K562 (cell line): ENCODE data around the gene LOXL3. TPM values are rescaled to one million over a fixed set of nuclear protein-coding genes. Genes with fewer than 3 reads are reported as not detected.
A peak's percentile ranks its signal among the peaks of the same experiment; 100 is the strongest.

Source experiments
- AFF4 ChIP-seq: sonication (generic); formaldehyde crosslinking; IDR thresholded peaks from 2 replicates; pipeline ENCODE4 v1.8.0; 2023; ENCODE audit warnings: mild to moderate bottlenecking, missing genetic modification reagents
- ARID4B ChIP-seq: sonication (generic); formaldehyde crosslinking; IDR thresholded peaks from 2 replicates; pipeline ENCODE4 v1.8.0; 2022; ENCODE audit warnings: mild to moderate bottlenecking, missing genetic modification reagents
- DNMT1 ChIP-seq: fragments of 450-650 bp; IDR thresholded peaks from 2 replicates; pipeline ENCODE4 v1.6.1; 2016; ENCODE audit warnings: antibody characterized with exemption, mild to moderate bottlenecking
- EZH2 ChIP-seq: IDR thresholded peaks from 2 replicates; pipeline ENCODE4 v1.6.1; 2012; ENCODE audit warnings: low read depth, mild to moderate bottlenecking, inconsistent platforms, low read length, borderline replicate concordance
- GABPB2 ChIP-seq: fragments of 250-450 bp; sonication (Bioruptor Pico); conservative IDR thresholded peaks from 2 replicates; pipeline ENCODE4 v1.5.1; 2021; ENCODE audit warnings: mild to moderate bottlenecking
- NELFE ChIP-seq: IDR thresholded peaks from 2 replicates; pipeline ENCODE4 v1.6.1; 2011; ENCODE audit warnings: mild to moderate bottlenecking; ENCODE audit not compliant: insufficient read depth, insufficient read length
- POLR2AphosphoS5 ChIP-seq: IDR thresholded peaks from 2 replicates; pipeline ENCODE4 v1.6.1; 2011; ENCODE audit warnings: mild to moderate bottlenecking, low read depth, low read length, moderate library complexity; ENCODE audit not compliant: control insufficient read depth, insufficient read depth
- ZBTB26 ChIP-seq: fragments of 450-650 bp; formaldehyde crosslinking; IDR thresholded peaks from 2 replicates; pipeline ENCODE4 v1.4.0; 2022; ENCODE audit warnings: missing genetic modification characterization
- ZEB2 ChIP-seq: fragments of 450-650 bp; IDR thresholded peaks from 2 replicates; pipeline ENCODE4 v1.6.1; 2016
- ZNF280B ChIP-seq: fragments of 250-450 bp; sonication (Bioruptor Pico); IDR thresholded peaks from 2 replicates; pipeline ENCODE4 v1.5.1; 2021; ENCODE audit warnings: mild to moderate bottlenecking
- ZNF436 ChIP-seq: fragments of 250-450, 450-650 bp; sonication (Bioruptor Pico); formaldehyde crosslinking; IDR thresholded peaks from 2 replicates; pipeline ENCODE4 v1.7.0; 2020; ENCODE audit warnings: mild to moderate bottlenecking
- polyA plus RNA-seq, 8 experiments: library from polyadenylated mRNA; depleted of rRNA in 4 of 8; stranded (reverse) in 5 of 8; unstranded in 3 of 8; fragments of >200 nt; fragmentation: Nextera tagmentation in 2 of 8; fragmentation: Illumina TruSeq in 1 of 8; extraction: Ambion mirVana in 2 of 8; extraction: Trizol in 1 of 8; gene quantifications; 2 replicates each; pipeline versions ENCODE4 v1.2.1 to v1.2.3, GENCODE V29; 2011 to 2014; ENCODE audit warnings: inconsistent platforms in 1 of 8, missing spikeins in 1 of 8
- total RNA-seq, 7 experiments: library from RNA; depleted of rRNA in 6 of 7; stranded (reverse); fragments of >200 nt in 6 of 7; fragmentation: Illumina TruSeq in 2 of 7; extraction: Trizol in 2 of 7; gene quantifications; 2 replicates each; pipeline versions ENCODE4 v1.2.1 to v1.2.3, GENCODE V29; 2011 to 2021; ENCODE audit warnings: low replicate concordance in 1 of 7

Gene LOXL3
- total and polyA plus RNA-seq, 9 of the 15 experiments (the other 6 are each of a cell fraction or from before 2014, with no cell fraction given) = 0.22 to 0.99 (median 0.31) TPM

GRCh38 chr2:74529357-74530238 is 24.1 kb downstream of the LOXL3 start, which contains the start of the genes AUP1 and HTRA2 (continued):
- TF ChIP-seq ZBTB26 (CRISPR knock-in tag) (no peak), GABPB2 (CRISPR knock-in tag) (no peak), ARID4B (CRISPR knock-in tag) (0 out of 2 replicates have a peak, but pooled peaks have one; percentile 66), EZH2 (no peak), AFF4 (CRISPR knock-in tag) (no peak), ZNF436 (no peak), ZNF280B (CRISPR knock-in tag) (no peak), DNMT1 (no peak), ZEB2 (no peak), NELFE (no peak), POLR2AphosphoS5 (peak; percentile 88)
